Endothelial cell of umbilical vein (primary cell): Measurements from ENCODE around the gene CAPS. TPM values are rescaled to one million over a fixed set of nuclear protein-coding genes. Genes with fewer than 3 reads are reported as not detected.

ENCODE experiments used
- BruUV-seq: library from RNA; stranded (reverse); fragments of 400-500 nt; replicated peaks from 2 replicates; lab custom pipeline; 2021; lab: Mats Ljungman, UMichigan
- CTCF ChIA-PET: fragments of 300-600, 350-600 bp; sonication (Branson Sonifier 250); formaldehyde crosslinking; loops from one replicate; lab custom pipeline; 2021; ENCODE audit warnings: antibody characterized with exemption, inconsistent platforms; lab: Charles Lee
- POLR2A ChIA-PET: fragments of 300-600, 350-600 bp; sonication (Branson Sonifier 250); formaldehyde crosslinking; loops from one replicate; lab custom pipeline; 2021; ENCODE audit warnings: antibody characterized with exemption, inconsistent platforms; lab: Charles Lee
- DNase-seq: peaks from one replicate; pipeline ENCODE4 v3.0.0-alpha.2; 2011; ENCODE audit warnings: low read depth, low spot score
- FAIRE-seq: peaks from 2 replicates; lab custom pipeline; 2011; peaks lifted over from hg19 to GRCh38; lab: Jason Lieb, UNC
- H2AFZ ChIP-seq: 2 replicates; pipeline ENCODE4 v1.6.0; 2012; ENCODE audit warnings: low read depth, low read length, control low read depth, inconsistent platforms
- H3K27ac ChIP-seq: 2 replicates; pipeline ENCODE4 v1.5.1; 2011; ENCODE audit warnings: low read depth, mild to moderate bottlenecking, control low read depth, low read length, moderate library complexity; ENCODE audit not compliant: insufficient read depth
- H3K27me3 ChIP-seq, 2 experiments: 2 replicates each; pipeline versions ENCODE4 v1.6.0 to v1.6.1; 2011; ENCODE audit warnings: low read length in 2 of 2, mixed read lengths in 1 of 2; ENCODE audit not compliant: control insufficient read depth in 2 of 2, insufficient read depth in 2 of 2
- H3K36me3 ChIP-seq, 2 experiments: 2 replicates in 1 of 2; 3 replicates in 1 of 2; pipeline ENCODE4 v1.5.1; 2011; ENCODE audit warnings: low read length in 2 of 2, mild to moderate bottlenecking in 1 of 2, moderate library complexity in 1 of 2; ENCODE audit not compliant: control insufficient read depth in 2 of 2, insufficient read depth in 2 of 2; ENCODE audit errors: extremely low read depth in 1 of 2
- H3K4me1 ChIP-seq: 3 replicates; pipeline ENCODE4 v1.5.1; 2011; ENCODE audit warnings: mild to moderate bottlenecking, low read length; ENCODE audit not compliant: control insufficient read depth, insufficient read depth; ENCODE audit errors: extremely low read depth
- H3K4me2 ChIP-seq: 2 replicates; pipeline ENCODE4 v1.6.1; 2011; ENCODE audit warnings: low read length, control low read depth, mixed read lengths; ENCODE audit not compliant: insufficient read depth
- H3K4me3 ChIP-seq, 3 experiments: fragments of 200-600 bp in 1 of 3; sonication (generic), shearing (Covaris generic) in 1 of 3; replicated peaks in 1 of 3; 2 replicates each; pipeline ENCODE4 v1.5.1; 2011 to 2016; ENCODE audit warnings: control low read depth in 3 of 3, low read length in 3 of 3, mild to moderate bottlenecking in 2 of 3, inconsistent platforms in 1 of 3, low read depth in 1 of 3, moderate library complexity in 1 of 3; ENCODE audit not compliant: insufficient read depth in 1 of 3
- H3K79me2 ChIP-seq: 2 replicates; pipeline ENCODE4 v1.6.0; 2012; ENCODE audit warnings: low read length, inconsistent platforms; ENCODE audit not compliant: control insufficient read depth, insufficient read depth
- H3K9ac ChIP-seq: replicated peaks from 2 replicates; pipeline ENCODE3; 2011; ENCODE audit warnings: low read length, control low read depth; ENCODE audit not compliant: insufficient read depth; ENCODE audit errors: extremely low read depth
- H3K9me1 ChIP-seq: replicated peaks from 3 replicates; pipeline ENCODE4 v1.6.0; 2011; ENCODE audit warnings: mild to moderate bottlenecking, low read length; ENCODE audit not compliant: control insufficient read depth, insufficient read depth; ENCODE audit errors: extremely low read depth
- H3K9me3 ChIP-seq: replicated peaks from 2 replicates; pipeline ENCODE4 v1.5.1; 2012; ENCODE audit warnings: low read length, inconsistent platforms; ENCODE audit not compliant: control insufficient read depth, insufficient read depth
- H4K20me1 ChIP-seq: replicated peaks from 2 replicates; pipeline ENCODE3; 2011; ENCODE audit warnings: mild to moderate bottlenecking, low read length; ENCODE audit not compliant: control insufficient read depth, insufficient read depth; ENCODE audit errors: extremely low read depth
- CTCF ChIP-seq, 2 donors: IDR thresholded peaks; 1 replicate in 1 of 2; 2 replicates in 1 of 2; pipeline ENCODE4 v1.5.1; 2011; ENCODE audit warnings: low read length in 2 of 2, mild to moderate bottlenecking in 2 of 2, moderate library complexity in 2 of 2, control low read depth in 1 of 2, inconsistent platforms in 1 of 2, low read depth in 1 of 2; ENCODE audit not compliant: insufficient read depth in 1 of 2; ENCODE audit errors: extremely low read depth in 1 of 2
- JUN ChIP-seq: IDR thresholded peaks from 2 replicates; pipeline ENCODE4 v1.6.1; 2011; ENCODE audit warnings: borderline replicate concordance, low read depth; ENCODE audit not compliant: insufficient read length, insufficient read depth
- MAX ChIP-seq: IDR thresholded peaks from 2 replicates; pipeline ENCODE4 v1.6.1; 2011; ENCODE audit not compliant: insufficient read depth, insufficient read length
- MYC ChIP-seq: IDR thresholded peaks from one replicate; pipeline ENCODE4 v1.6.1; 2011; ENCODE audit warnings: mild to moderate bottlenecking, low read depth, low read length
- POLR2A ChIP-seq: IDR thresholded peaks from 2 replicates; pipeline ENCODE4 v1.6.1; 2012; ENCODE audit warnings: low read depth, mild to moderate bottlenecking, control low read depth, low read length
- dilution Hi-C: fragments of 300-500 bp; cut with MboI; formaldehyde crosslinking; loops from one replicate; pipeline ENCODE4 v1.15.0; 2019; ENCODE audit warnings: low sequenced_read_pairs; ENCODE audit not compliant: extremely low pct_ligation_motif_present
- intact Hi-C: fragments of 100-400 bp; cut with micrococcal nuclease; formaldehyde crosslinking; loops from one replicate; pipeline ENCODE4 v1.10.0; 2022
- polyA plus RNA-seq, 4 experiments: library from polyadenylated mRNA; depleted of rRNA in 3 of 4; stranded (reverse) in 3 of 4; unstranded in 1 of 4; fragments of >200 nt; gene quantifications; 2 replicates each; pipeline versions ENCODE4 v1.2.1 to v1.2.3, GENCODE V29; 2011 to 2012; ENCODE audit warnings: missing spikeins in 1 of 4
- total RNA-seq: library from RNA; stranded (reverse); gene quantifications from 2 replicates; pipeline ENCODE4 v1.2.3, GENCODE V29; 2021

Gene CAPS
- total and polyA plus RNA-seq, 2 donors (not counting 3 experiments of a cell fraction or from before 2014, with no cell fraction given), result 6.9 to 8.9 TPM

- POLR2A ChIA-PET, result no interaction called here
- TF ChIP-seq MAX (no peak), JUN (no peak), POLR2A (no peak), MYC (no peak), CTCF (IDR thresholded peaks at IDR 0.05; ENCODE audit: extremely low read depth in 1 of 2, insufficient read depth in 1 of 2, low read depth in 1 of 2, low read length in 2 of 2) (peak in 1 of 2 donors; percentile 3)
- Histone ChIP-seq H3K27ac (no peak overlapping the region), H3K36me3 (peaks cover 0 to 15% of the 10 kb centered on the region in 2 experiments), H3K9me3 (no peaks in the 10 kb centered on the region), H3K4me2 (no peak overlapping the region), H3K9me1 (no peaks in the 10 kb centered on the region), H3K4me1 (peaks cover 21% of the 10 kb centered on the region), H3K9ac (no peak overlapping the region), H3K79me2 (peaks cover 26% of the 10 kb centered on the region), H3K4me3 (no peak overlapping the region), H2AFZ (no peak overlapping the region), H3K27me3 (no peaks in the 10 kb centered on the region), H4K20me1 (no peaks in the 10 kb centered on the region)
- no TSS peak for BruUV-seq
- CTCF ChIA-PET, result interaction anchor here (0.6 to 3.1 kb wide), 3 partner anchors 93 to 123 kb away, joined by 3 to 11 read pairs (median 5); partner anchors contain the start of gene NRTN
- no peak for FAIRE-seq
- intact Hi-C loops, result no loop called here
- dilution Hi-C loops, result no loop called here
- DNase-seq, result no peak
Observed at GRCh38 chr19:5897189-5897969, 16.7 kb upstream of the CAPS start.
